NCI-H524 (cell line): Measurements from ENCODE around the gene ERICH6.

Experiments
- DNase-seq, 2 experiments: peaks; one replicate each; lab custom pipeline; 2025; lab: John Stamatoyannopoulos, UW

ERICH6 gene

GRCh38 chr3:150682279-150682678, 21.4 kb downstream of the ERICH6 start:
- DNase-seq, result no peak

GRCh38 chr3:150681057-150681456, 22.7 kb downstream of the ERICH6 start:
- DNase-seq, result no peak

DNA sequence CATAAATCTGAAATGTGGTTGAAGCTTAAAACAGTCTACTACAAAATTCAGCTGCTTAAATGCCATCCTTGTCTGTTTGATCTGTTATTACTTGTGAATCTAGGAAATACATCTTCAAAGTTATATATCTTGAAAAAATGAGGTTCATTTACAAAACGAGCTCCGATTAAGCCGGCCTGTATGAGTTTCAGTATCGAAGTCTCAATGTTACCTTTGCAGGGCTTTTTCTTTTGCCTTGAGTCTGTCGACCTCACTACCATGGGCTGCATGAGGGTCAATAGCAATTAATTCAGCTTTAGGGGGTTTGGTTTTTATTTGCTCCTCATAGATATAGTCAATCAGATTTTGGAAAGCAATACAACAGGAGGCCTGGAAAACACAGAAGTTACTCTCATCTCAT, 23.2 kb downstream of the ERICH6 start:
- DNase-seq, result no peak

- DNase-seq, result no peak
These were observed 28.1 kb downstream of the ERICH6 start for GRCh38 chr3:150675587-150675986.

DNA sequence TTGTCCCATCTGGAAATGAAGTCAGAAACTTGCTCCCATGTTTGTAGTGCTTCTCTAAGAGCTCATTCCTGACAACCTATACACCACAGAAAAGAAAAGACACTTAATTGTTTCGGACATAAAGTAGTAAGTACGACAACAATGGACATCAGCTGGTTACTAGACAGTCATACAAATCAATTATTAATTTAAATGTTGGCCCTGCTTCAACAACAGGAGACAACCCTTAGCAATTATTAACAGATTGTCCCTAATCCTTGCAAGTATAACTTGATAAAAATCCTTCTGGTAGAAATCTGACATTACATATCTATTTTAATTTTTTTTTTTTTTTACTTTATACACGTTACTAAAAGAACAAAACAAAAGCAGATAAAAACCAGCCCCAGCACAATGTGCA, 29.8 kb downstream of the ERICH6 start:
- DNase-seq, result no peak

GRCh38 chr3:150666167-150666566, 37.6 kb downstream of the ERICH6 start:
- no peak for DNase-seq

DNA sequence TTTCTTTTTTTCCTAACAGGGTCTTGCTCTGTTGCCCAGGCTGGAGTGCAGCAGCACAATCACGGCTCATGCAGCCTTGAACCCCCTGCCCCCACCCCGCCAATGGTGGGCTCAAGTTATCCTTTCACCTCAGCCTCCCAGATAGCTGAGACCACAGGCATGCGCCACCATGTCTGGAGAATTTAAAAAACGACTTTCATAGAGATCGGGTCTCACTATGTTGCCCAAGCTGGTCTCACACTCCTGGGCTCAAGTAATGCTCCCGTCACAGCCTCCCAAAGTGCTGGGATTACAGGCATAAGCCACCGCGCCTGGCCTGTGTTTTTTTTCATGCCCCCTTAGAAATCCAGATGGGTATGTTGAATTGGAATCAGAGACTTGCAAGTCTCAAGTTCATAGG, 40.3 kb downstream of the ERICH6 start:
- DNase-seq, result no peak

DNA sequence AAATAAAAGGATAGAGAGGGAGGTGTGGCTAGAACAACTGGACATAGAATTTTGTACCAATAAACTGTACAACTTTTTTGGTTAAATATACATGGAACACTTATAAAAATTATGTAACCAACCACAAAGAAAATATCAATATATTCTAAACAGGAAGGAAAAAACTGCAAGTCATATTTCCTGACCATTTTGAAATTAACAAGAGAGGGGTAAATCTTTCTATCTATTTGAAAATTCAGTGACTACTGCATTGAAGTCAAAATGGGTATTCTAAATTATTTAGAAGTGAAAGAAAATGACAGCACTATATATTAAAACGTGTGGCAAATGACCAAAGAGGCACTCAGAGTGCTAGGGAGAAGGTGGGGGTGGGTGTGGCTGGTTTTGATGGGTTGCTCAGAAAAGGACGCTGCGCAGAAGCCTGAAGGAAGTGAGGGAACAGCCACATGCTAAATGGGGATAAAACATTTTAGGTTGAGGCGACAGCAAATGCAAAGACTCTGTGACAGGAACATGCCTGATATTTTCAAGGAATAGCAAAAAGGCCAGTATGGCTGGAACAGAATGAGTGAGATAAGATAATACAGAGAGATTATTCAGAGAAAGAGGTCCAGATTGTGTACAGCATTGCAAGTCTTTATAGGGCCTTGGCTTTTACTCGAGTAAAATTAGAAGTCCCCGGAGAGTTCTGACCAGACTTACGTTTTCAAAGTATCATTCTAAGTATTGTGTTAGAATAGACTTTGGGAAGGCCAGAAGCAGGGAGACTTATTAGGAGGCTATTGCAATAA, 41.1 kb downstream of the ERICH6 start:
- no peak for DNase-seq

GRCh38 chr3:150656316-150656715, 47.4 kb downstream of the ERICH6 start:
- no peak for DNase-seq

- no peak for DNase-seq
These were observed 50.6 kb downstream of the ERICH6 start for GRCh38 chr3:150653110-150653561.

DNA sequence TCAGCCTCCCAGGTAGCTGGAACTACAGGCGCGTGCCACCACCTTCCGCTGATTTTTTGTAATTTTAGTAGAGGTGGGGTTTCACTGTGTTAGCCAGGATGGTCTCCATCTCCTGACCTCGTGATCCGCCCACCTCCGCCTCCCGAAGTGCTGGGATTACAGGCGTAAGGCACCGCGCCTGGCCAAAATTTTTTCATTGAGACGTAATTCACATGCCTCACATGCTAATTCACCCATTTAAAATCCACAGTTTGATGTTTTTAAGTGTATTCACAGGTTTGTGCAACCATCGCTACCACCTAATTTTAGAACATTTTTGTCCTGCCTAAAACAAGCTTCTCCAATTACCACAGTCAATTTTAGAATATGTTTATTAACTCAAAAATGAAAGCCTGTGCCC, 63.5 kb downstream of the ERICH6 start:
- DNase-seq, result no peak

- DNase-seq, result no peak
These were observed 64.5 kb downstream of the ERICH6 start for GRCh38 chr3:150639262-150639661.

- DNase-seq, result no peak
These were observed 67.5 kb downstream of the ERICH6 start for GRCh38 chr3:150636258-150636657.

DNA sequence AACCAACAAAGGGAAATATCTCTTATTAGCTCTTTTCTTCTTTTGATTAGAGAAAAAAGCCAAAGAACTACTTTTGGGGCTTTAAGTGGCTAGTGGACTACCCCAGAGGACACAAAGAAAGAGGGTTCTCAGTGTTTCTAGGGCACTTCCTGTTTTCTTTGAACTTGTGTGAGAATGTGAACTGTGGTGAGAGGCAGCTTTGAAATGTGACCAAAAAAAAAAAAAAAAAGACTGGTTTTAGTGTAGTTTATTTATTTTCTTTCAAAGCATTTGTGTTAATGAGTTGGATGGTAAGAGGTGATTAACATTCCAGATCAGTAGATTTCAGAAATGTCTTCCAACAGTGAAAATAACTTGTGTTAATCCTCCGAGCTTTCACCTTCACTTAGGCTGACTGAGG, 68.2 kb downstream of the ERICH6 start:
- no peak for DNase-seq

- peak; percentile 20 to 61 for DNase-seq
These were observed 68.6 kb downstream of the ERICH6 start for GRCh38 chr3:150635076-150635475.

- no peak for DNase-seq
These were observed 72.1 kb downstream of the ERICH6 start for GRCh38 chr3:150631515-150632221.

DNA sequence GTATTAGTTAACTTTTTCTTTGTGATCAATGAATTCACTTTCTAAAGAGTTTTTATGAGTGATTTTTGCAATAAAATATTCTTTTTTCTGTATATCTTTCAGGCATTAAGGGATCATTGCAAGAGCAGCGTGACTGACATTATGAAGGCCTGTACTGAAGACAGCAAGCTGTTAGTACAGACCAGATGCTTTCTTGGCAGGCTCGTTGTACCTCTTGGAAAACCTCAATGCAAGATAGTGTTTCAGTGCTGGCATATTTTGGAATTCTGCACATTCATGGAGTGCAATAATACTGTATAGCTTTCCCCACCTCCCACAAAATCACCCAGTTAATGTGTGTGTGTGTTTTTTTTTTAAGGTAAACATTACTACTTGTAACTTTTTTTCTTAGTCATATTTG, 76.2 kb downstream of the ERICH6 start:
- peak in 1 of 2 experiments; percentile 9 for DNase-seq

DNA sequence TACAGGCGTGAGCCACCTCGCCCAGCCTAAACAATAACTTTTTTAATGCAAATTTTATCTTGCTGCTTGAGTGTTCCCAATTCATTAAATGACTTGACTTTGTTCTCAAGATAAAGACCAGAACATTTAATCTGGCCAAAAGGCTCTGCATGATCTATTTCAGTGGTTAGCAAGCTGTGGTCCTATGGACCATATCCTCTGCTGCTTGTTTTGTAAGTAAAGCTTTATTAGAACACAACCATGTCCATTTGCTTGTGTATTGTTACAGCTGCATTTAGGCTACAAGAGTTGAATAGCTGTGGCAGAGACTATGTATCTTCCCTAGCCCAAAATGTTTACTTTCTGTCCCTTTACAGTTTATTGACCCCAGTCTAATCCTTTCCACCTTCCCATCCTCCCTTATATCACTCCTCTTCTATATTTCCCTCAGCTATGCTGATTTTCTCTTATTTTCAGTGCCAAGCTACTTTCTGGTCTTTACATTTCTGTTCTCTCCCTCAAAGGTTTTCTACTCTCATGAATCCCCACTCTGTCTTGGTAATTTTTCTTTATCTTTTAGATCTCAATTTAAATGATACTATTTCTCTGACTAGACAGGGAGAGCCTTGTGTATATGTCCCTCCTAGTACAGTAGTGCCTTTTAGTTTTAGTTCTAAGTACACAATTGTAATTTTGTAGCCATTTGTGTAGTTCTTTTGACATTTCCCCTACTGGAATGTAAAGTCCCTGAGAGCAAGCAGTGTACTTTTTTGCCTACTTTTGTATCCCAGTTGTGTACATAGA, 77.4 kb downstream of the ERICH6 start:
- no peak for DNase-seq

DNA sequence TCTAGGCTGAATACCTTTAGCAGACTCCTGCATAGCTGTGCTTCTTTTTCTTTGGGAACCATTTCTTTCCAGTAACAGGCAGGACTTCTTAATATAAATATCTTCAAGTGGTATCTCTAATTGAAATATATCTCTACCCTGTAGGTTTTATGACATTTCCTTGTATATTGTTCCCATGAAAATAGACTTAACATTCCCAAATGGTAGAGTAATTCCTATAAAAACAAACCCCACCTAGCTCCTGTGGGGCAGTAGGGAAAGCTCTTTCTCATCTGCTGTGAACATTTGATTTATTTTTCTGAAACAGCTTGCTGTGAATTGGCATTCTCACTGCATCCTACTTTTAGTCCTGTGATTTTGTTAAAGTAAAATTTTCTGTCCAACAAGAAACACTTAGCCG, 79.8 kb downstream of the ERICH6 start:
- DNase-seq, result no peak

- DNase-seq, result peak in 1 of 2 experiments; percentile 50
These were observed 80.8 kb downstream of the ERICH6 start for GRCh38 chr3:150622955-150623354.

DNA sequence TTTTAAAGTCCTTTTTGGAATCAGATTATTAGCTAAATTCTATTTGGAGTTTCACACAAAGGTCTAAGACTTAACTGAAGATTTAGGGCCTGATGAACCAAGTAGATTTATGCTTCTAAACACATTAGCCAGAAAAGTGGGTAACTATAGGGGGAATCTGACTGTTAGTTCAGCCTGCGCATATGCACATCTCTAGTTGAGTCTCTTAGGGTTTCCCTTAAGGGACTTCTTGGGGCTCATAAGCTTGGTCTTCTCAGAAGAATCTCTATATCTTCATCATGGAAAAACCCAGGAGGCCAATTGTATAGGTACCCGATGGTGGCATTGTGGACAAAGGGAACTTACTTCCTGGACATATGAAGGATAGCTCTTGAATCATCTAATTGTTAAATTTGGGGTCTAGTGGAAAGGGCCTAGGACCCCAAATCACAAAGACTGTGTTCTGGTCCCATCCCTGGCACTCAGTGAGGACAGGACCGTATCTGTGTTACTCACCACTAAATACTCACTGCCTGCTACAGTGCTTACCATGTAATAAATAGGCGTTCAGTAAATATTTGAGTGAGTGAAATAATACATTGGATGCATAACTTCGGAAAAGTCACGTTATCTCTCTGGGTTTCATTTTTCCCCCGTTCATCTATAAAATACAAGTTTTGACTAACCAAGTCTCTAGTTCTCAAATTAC, 83.6 kb downstream of the ERICH6 start:
- DNase-seq, result no peak
